DMS79 (cell line): ENCODE data around the gene TBR1.

Experiments used
- DNase-seq: peaks from one replicate; lab custom pipeline; 2025; lab: John Stamatoyannopoulos, UW

TBR1 gene

GRCh38 chr2:161427664-161428587 is 11.8 kb downstream of the TBR1 start:
- no peak for DNase-seq

- no peak for DNase-seq
Observed at GRCh38 chr2:161430386-161430785, 14.3 kb downstream of the TBR1 start.

GRCh38 chr2:161432107-161432506 is 16.0 kb downstream of the TBR1 start:
- no peak for DNase-seq

GRCh38 chr2:161434118-161434517 is 18.0 kb downstream of the TBR1 start:
- no peak for DNase-seq

- DNase-seq, result no peak
Observed at GRCh38 chr2:161436411-161436810, 20.3 kb downstream of the TBR1 start.

GRCh38 chr2:161438598-161438997 is 22.5 kb downstream of the TBR1 start:
- DNase-seq, result no peak

GRCh38 chr2:161445097-161445496 is 29.0 kb downstream of the TBR1 start:
- DNase-seq, result no peak

- DNase-seq, result no peak
Observed at GRCh38 chr2:161448431-161448830, 32.3 kb downstream of the TBR1 start.

GRCh38 chr2:161471631-161472030 is 55.5 kb downstream of the TBR1 start:
- no peak for DNase-seq

- DNase-seq, result no peak
Observed at GRCh38 chr2:161474920-161475319, 58.8 kb downstream of the TBR1 start.
